HG03025 (cell line): ENCODE results near the gene SH3BP5.

ENCODE experiments used
- ATAC-seq: cut with Tn5 transposase; IDR thresholded peaks from one replicate; pipeline ENCODE4 v1.9.1; 2021; ENCODE audit warnings: mild to moderate bottlenecking, moderate library complexity; ENCODE audit not compliant: unreplicated experiment, low FRiP score

The SH3BP5 gene

GRCh38 chr3:15214758-15215157 lies 117.6 kb downstream of the SH3BP5 start:
- no peak for ATAC-seq

- ATAC-seq = no peak
These were observed 120.4 kb downstream of the SH3BP5 start for GRCh38 chr3:15211937-15212336.

DNA sequence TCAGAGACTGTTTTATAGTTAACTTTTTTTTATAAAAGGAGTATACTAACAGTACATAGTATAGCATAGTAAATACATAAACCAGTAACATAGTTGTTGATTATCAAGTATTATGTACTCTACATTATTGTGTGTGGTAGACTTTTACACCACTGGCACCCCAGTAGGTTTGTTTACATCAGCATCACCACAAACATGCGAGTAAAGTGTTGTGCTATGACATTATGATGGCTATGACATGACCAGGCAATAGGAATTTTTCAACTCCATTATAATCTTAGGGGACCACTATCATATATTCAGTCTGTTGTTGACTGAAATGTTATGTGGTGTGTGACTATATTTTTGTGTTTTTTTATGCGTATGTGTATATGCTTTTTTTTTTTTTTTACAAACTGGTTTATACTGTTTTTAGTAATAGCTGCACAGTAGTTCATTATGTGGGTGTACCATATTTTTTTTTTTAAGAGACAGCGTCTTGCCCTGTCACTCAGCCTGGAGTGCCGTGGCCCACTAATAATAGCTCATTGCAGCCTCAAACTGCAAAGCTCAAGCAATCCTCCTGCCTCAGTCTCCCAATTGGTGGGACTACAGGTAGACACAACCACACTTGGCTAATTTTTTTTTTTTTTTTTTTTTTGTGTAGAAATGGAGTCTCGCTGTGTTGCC lies 124.4 kb downstream of the SH3BP5 start:
- no peak for ATAC-seq

DNA sequence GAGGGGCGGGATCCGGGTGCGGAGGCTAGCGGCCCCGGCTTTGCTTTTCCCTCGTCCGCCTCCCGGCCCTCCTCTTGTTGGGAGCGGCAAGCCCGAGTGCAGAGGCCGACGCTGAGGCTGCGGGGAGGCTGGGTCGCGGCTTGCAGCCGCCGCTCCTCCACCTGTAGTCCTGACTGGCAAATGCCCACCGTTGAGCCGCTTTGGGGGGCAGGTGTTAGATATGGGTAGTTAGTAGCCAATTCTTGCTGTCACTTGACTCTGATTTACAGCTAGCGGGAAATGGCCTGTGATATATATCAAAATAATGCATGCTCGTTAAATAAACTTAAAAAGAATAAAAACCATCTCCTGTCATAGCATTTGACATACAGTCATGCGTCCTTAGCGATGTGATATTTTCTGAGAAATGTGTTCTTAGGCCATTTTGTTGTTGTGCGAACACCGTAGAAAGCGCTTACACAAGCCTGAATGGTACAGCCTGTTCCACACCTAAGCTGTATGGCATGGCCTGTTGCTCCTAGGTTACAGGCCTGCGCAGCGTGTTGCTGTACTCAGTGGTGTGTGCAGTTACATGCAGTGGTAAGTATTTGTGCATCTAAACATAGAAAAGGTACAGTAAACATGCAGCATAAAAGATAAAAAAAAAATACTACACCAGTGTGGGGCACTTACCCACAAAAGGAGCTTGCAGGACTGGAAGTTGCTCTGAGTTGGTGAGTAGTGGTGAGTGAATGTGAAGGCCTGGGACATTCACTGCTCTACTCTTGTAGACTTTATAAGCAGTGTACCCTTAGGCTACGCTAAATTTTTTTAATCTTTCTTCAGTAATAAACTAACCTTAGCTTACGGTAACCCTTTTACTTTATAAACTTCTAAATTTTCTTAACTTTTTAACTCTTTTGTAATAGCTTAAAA lies 125.5 kb downstream of the SH3BP5 start:
- no peak for ATAC-seq

DNA sequence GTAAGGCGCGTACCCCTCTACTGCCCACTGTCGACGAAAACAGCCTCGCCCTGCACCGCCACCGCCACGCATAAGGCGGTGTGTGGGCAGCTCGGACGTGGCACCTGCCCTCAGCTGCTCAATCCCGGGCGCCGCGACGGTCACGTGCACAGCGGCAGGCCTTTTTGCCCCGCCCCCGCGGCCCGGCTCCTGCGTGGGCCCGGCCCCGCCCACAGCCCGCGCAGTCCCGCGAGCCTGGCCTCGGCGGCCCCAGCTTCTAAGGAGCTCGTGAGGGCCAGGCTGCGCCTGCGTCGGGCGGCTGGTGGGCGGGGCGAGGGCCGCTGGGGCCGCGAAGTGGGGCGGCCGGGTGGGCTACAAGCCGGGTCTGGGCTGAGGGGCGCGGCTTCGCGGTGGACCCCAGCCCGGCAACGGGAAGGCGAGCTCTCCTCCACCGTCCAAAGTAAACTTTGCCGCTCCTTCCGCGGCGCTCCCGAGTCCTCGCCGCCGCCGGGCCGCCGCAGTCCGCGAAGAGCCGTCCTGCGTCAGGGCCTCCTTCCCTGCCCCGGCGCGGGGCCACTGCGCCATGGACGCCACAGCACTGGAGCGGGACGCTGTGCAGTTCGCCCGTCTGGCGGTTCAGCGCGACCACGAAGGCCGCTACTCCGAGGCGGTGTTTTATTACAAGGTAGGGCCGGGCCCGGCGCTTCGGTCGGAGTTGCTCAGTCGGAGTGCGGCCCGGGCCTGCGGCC lies 126.3 kb downstream of the SH3BP5 start, which contains the start of gene CAPN7:
Gene CAPN7, plus strand, starts transcription at position 313 of the 728 bp plus-strand sequence. Its CDS starts 250 bp downstream, at position 563.
- ATAC-seq = peak; percentile 89

DNA sequence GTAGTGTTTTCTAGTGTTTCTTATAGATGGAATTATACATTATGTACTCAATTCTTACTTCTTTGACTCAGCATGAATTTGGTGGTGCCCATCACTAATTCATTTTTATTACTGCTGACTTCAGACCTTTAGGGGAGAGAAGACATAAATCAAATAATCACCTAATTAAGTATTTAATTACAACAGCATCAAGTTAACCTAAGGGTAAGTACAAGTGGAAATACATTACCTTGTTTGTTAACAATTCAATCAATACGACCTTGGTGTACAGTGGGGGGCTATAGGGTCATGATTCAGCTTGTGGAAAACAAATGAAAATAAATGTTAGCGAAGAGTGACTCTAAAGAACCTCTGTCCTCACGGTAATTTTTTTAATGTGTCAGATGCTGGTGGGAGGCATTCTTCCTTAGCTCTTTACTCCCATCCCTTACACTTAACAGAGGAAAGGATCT lies 126.9 kb downstream of the SH3BP5 start:
- ATAC-seq = no peak
